WERI-Rb-1 (cell line): ENCODE measurements around the gene HMGN2.

Experiments used
- DNase-seq: peaks from one replicate; pipeline ENCODE4 v3.0.0-alpha.2; 2020
- H3K27ac ChIP-seq: fragments of 250-450 bp; sonication (Bioruptor Pico); 2 replicates; pipeline ENCODE4 v1.5.1; 2020; ENCODE audit warnings: mild to moderate bottlenecking, moderate library complexity
- H3K27me3 ChIP-seq: fragments of 250-450 bp; sonication (Bioruptor Pico); 2 replicates; pipeline ENCODE4 v1.5.1; 2021; ENCODE audit warnings: mild to moderate bottlenecking, low read depth, moderate library complexity; ENCODE audit not compliant: insufficient read depth, severe bottlenecking
- H3K36me3 ChIP-seq: fragments of 250-450 bp; sonication (Bioruptor Pico); 2 replicates; pipeline ENCODE4 v1.5.1; 2020; ENCODE audit warnings: mild to moderate bottlenecking, moderate library complexity
- H3K4me3 ChIP-seq: 2 replicates; pipeline ENCODE4 v1.5.1; 2011; ENCODE audit warnings: low read depth, mild to moderate bottlenecking, control low read depth, low read length
- H3K9me3 ChIP-seq: fragments of 250-450 bp; sonication (Bioruptor Pico); 2 replicates; pipeline ENCODE4 v1.5.1; 2021; ENCODE audit warnings: mild to moderate bottlenecking, moderate library complexity; ENCODE audit not compliant: severe bottlenecking
- CTCF ChIP-seq: IDR thresholded peaks from 2 replicates; pipeline ENCODE4 v1.5.1; 2011; ENCODE audit warnings: low read depth, mild to moderate bottlenecking, control low read depth, inconsistent platforms, low read length

The HMGN2 gene

GRCh38 chr1:26524181-26524580 is 51.9 kb downstream of the HMGN2 start:
- no peak for TF ChIP-seq CTCF
- no peak overlapping the region for H3K4me3 ChIP-seq
- no peaks in the 10 kb centered on the region for H3K36me3 ChIP-seq
- H3K9me3 ChIP-seq, result no peaks in the 10 kb centered on the region
- no peak overlapping the region for H3K27ac ChIP-seq
- H3K27me3 ChIP-seq, result no peaks in the 10 kb centered on the region
- DNase-seq, result no peak
